ENCODE measurements around the gene GLI3. TPM values are rescaled to one million over a fixed set of nuclear protein-coding genes. Genes with fewer than 3 reads are reported as not detected.

The GLI3 gene
- polyA plus RNA-seq, 1 donor: 10.8 TPM

- DNase-seq (ENCODE audit: low read depth): no peak
These were observed 60.9 kb downstream of the GLI3 start for GRCh38 chr7:42175834-42176723.

GRCh38 chr7:42174391-42174912 is 62.6 kb downstream of the GLI3 start:
- no peak for DNase-seq (ENCODE audit: low read depth)

GRCh38 chr7:42170724-42171123 is 66.3 kb downstream of the GLI3 start:
- no peak for DNase-seq (ENCODE audit: low read depth)

GRCh38 chr7:42168512-42168911 is 68.5 kb downstream of the GLI3 start:
- DNase-seq (ENCODE audit: low read depth): no peak

- DNase-seq (ENCODE audit: low read depth): no peak
These were observed 69.3 kb downstream of the GLI3 start for GRCh38 chr7:42167631-42168236.

GRCh38 chr7:42167206-42167605 is 69.8 kb downstream of the GLI3 start:
- no peak for DNase-seq (ENCODE audit: low read depth)

- no peak for DNase-seq (ENCODE audit: low read depth)
These were observed 72.1 kb downstream of the GLI3 start for GRCh38 chr7:42164881-42165428.

- no peak for DNase-seq (ENCODE audit: low read depth)
These were observed 74.3 kb downstream of the GLI3 start for GRCh38 chr7:42162560-42163325.

- no peak for DNase-seq (ENCODE audit: low read depth)
These were observed 75.3 kb downstream of the GLI3 start for GRCh38 chr7:42161719-42162118.

- DNase-seq (ENCODE audit: low read depth): no peak
These were observed 75.9 kb downstream of the GLI3 start for GRCh38 chr7:42161110-42161509.

- peak; percentile 60 for DNase-seq (ENCODE audit: low read depth)
These were observed 77.9 kb downstream of the GLI3 start for GRCh38 chr7:42159130-42159529.

GRCh38 chr7:42156967-42157721 is 79.9 kb downstream of the GLI3 start:
- DNase-seq (ENCODE audit: low read depth): no peak

- no peak for DNase-seq (ENCODE audit: low read depth)
These were observed 80.6 kb downstream of the GLI3 start for GRCh38 chr7:42156291-42156865.

GRCh38 chr7:42155584-42156290 is 81.3 kb downstream of the GLI3 start:
- no peak for DNase-seq (ENCODE audit: low read depth)

- no peak for DNase-seq (ENCODE audit: low read depth)
These were observed 82.8 kb downstream of the GLI3 start for GRCh38 chr7:42154173-42154572.

- no peak for DNase-seq (ENCODE audit: low read depth)
These were observed 84.4 kb downstream of the GLI3 start for GRCh38 chr7:42152329-42153205.

- DNase-seq (ENCODE audit: low read depth): peak; percentile 97
These were observed 85.7 kb downstream of the GLI3 start for GRCh38 chr7:42151309-42151708.

GRCh38 chr7:42145539-42145938 is 91.5 kb downstream of the GLI3 start:
- no peak for DNase-seq (ENCODE audit: low read depth)

- DNase-seq (ENCODE audit: low read depth): no peak
These were observed 92.4 kb downstream of the GLI3 start for GRCh38 chr7:42144604-42145003.

Data from forelimb muscle (tissue), 1 donor.